HG02759 (cell line): ENCODE measurements around the gene ATF7.

ENCODE experiments used
- ATAC-seq: cut with Tn5 transposase; IDR thresholded peaks from one replicate; pipeline ENCODE4 v1.9.1; 2021; ENCODE audit warnings: mild to moderate bottlenecking, moderate library complexity; ENCODE audit not compliant: unreplicated experiment

ATF7 gene

DNA sequence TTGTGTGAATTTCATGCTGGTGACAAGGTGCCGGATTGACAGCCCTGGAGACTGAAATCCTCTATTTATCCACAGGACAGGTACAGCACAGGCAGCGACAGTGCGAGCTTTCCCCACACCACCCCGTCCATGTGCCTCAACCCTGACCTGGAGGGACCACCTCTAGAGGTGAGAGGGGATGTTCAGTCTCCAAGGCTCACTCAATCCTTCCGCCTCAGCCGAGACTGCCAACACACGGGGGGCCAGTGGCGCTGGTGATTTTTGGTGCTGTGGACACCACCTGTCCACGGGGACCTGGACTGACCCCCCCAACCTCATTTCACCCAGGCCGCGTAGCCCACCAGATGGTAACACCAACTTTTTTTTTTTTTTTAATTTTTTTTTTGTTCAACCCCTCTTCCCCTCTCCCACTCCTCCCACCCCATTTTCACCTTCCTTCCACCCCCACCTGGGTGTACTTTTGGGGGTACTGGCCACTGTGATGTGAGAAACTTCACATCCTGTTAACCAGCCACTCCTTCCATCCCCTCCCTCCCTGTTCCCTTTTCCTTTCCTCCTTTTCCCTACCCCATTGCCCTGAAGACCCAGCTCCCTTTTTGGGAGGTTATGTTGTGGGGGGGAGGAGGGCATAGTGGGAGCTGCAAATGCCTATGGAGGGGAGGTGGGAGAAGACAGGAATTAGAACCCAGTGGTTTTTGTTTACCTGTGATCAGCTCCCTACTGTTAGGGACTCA, 161.3 kb downstream of the ATF7 start:
- no peak for ATAC-seq

DNA sequence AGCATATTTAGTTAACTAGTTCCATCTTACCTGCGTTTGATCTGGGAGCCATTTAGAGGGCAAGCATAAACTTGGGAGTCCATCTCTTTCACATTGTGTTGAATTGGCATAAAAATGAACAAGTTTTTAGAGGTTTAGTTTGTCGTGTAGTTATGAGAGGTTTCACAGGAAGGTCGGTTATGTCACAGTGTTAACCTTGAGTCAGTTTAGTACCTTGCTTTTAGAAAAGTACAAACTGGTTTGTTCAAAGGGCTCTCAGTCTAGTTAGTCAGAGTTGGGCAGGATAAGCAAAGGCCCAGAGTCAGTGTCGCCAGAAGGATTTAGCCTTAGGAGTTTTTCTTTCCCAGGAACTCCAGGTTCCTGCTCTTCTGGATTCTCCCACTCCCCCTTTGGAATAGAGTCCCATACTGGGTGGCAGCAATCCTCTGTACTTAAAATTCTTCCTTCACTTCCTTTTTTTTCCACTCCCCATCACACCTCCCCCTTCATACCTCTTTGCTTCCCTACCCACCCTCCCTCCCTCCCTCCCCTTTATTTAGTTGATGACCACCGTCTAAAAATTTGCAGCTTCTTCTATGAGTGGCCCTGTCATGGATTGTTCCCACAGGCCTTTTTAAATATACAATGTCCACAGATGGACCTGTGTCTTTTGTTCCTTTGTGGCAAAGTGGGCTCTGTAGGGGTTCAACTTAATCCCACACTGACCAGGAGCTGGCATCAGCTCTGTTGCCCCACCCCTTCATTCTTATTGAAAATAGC, 162.2 kb downstream of the ATF7 start:
- ATAC-seq: no peak

GRCh38 chr12:53462935-53463334, 163.2 kb downstream of the ATF7 start:
- no peak for ATAC-seq

- no peak for ATAC-seq
Observed at GRCh38 chr12:53461591-53461990, 164.6 kb downstream of the ATF7 start.

DNA sequence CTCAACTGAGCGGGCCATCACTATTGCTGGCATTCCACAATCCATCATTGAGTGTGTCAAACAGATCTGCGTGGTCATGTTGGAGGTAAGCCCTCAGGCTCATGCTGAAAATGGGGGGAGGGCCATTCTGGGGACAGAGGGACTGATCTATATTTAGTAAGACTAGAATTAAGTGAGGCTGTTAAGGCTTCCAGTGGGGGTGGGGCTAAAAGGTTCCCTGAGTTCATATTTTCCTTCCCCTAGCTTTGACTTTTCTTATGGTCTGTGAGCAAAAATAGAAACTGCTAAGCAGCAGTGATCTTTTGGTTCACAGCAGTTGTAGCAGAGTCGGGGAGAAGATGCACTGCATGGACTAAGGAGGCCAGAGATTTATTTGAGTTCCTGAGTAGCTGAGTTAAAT, 165.1 kb downstream of the ATF7 start:
- no peak for ATAC-seq

DNA sequence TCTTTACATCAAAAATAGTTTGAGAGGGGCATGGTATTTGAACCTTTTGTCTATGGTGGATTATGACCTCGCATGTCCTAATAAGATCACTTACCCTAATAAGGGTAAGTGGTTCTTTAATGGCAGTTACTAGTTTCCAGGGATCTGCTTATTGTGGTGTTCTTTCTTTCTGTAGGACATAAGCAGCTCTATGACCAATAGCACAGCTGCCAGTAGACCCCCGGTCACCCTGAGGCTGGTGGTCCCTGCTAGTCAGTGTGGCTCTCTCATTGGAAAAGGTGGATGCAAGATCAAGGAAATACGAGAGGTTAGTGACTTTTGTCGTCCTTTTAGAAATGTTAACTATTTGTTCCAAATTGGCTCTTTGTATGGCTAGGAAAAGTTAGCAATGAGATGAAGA, 167.1 kb downstream of the ATF7 start:
- no peak for ATAC-seq
